Activated B cell treated with CpG ODN at 0.5 μM for 24 hours (primary cell): ENCODE measurements around the gene ZEB2. TPM values are rescaled to one million over a fixed set of nuclear protein-coding genes. Genes with fewer than 3 reads are reported as not detected.
A peak's percentile ranks its signal among the peaks of the same experiment; 100 is the strongest.

Source experiments
- ATAC-seq: fragments of 200-7000 bp; cut with Tn5 transposase; one replicate; pipeline ENCODE4 v1.10.0; 2021; ENCODE audit warnings: low read depth, mild to moderate bottlenecking, moderate library complexity
- CTCF ChIA-PET: fragments of 350-600 bp; sonication (Branson Sonifier 250); formaldehyde crosslinking; loops from one replicate; lab custom pipeline; 2021; ENCODE audit warnings: antibody characterized with exemption; lab: Charles Lee
- POLR2A ChIA-PET: fragments of 350-600 bp; sonication (Branson Sonifier 250); formaldehyde crosslinking; loops from one replicate; lab custom pipeline; 2021; ENCODE audit warnings: antibody characterized with exemption; lab: Charles Lee
- DNase-seq: peaks from one replicate; pipeline ENCODE4 v3.0.0; 2022
- H3K27ac Mint-ChIP-seq: one replicate; pipeline ENCODE4 v1.8.0; 2020; ENCODE audit warnings: mixed read lengths
- H3K27me3 Mint-ChIP-seq: one replicate; pipeline ENCODE4 v1.8.0; 2021; ENCODE audit warnings: mixed read lengths
- H3K36me3 Mint-ChIP-seq: one replicate; pipeline ENCODE4 v1.8.0; 2021; ENCODE audit warnings: low read depth, mixed read lengths
- H3K4me1 Mint-ChIP-seq: one replicate; pipeline ENCODE4 v1.8.0; 2021; ENCODE audit warnings: mixed read lengths
- H3K4me3 Mint-ChIP-seq: one replicate; pipeline ENCODE4 v1.8.0; 2020; ENCODE audit warnings: mild to moderate bottlenecking, mixed read lengths
- H3K9me3 Mint-ChIP-seq: one replicate; pipeline ENCODE4 v1.8.0; 2020; ENCODE audit warnings: mixed read lengths
- CTCF ChIP-seq: fragments of 200-600 bp; IDR thresholded peaks from one replicate; pipeline ENCODE4 v1.8.0; 2022; ENCODE audit warnings: antibody characterized with exemption, mild to moderate bottlenecking
- intact Hi-C: fragments of 100-400 bp; cut with micrococcal nuclease; formaldehyde crosslinking; loops from one replicate; pipeline ENCODE4 v1.15.1; 2024
- total RNA-seq: library from RNA; stranded (reverse); gene quantifications from 2 replicates; pipeline ENCODE4 v1.2.3, GENCODE V29; 2022

ZEB2 gene
- total RNA-seq, 1 donor from 2014 or later, result 200 TPM

- peak overlapping the region; percentile 50 for H3K4me3 Mint-ChIP-seq
- peak; percentile 97 for ATAC-seq
- ChIA-PET CTCF (no interaction called here), POLR2A (interaction anchor here (0.6 to 1.6 kb wide), 5 partner anchors 8 to 144 kb away, joined by 3 to 5 read pairs (median 4); a partner anchor contains a TSS)
- TF ChIP-seq CTCF, result no peak
- intact Hi-C loops, result loop anchor here (1.0 to 5.0 kb wide), 5 partner anchors 25 to 221 kb away; a partner anchor contains a TSS
- peak overlapping the region; percentile 72 for H3K27ac Mint-ChIP-seq
- no peaks in the 10 kb centered on the region for H3K27me3 Mint-ChIP-seq
- no peaks in the 10 kb centered on the region for H3K9me3 Mint-ChIP-seq
- DNase-seq, result no peak
- peaks cover 44% of the 10 kb centered on the region for H3K4me1 Mint-ChIP-seq
- H3K36me3 Mint-ChIP-seq, result peaks cover 17% of the 10 kb centered on the region
Observed at GRCh38 chr2:144382849-144383248, 137.1 kb downstream of the ZEB2 start.

- ATAC-seq, result no peak
- POLR2A ChIA-PET, result no interaction called here
- CTCF ChIA-PET, result no interaction called here
- Mint-ChIP-seq H3K27ac (peak overlapping the region; percentile 42), H3K9me3 (no peaks in the 10 kb centered on the region), H3K4me1 (peaks cover 48% of the 10 kb centered on the region), H3K27me3 (peaks cover 2% of the 10 kb centered on the region), H3K4me3 (no peak overlapping the region), H3K36me3 (peaks cover 12% of the 10 kb centered on the region)
- no peak for TF ChIP-seq CTCF
- DNase-seq, result no peak
- intact Hi-C loops, result loop anchor here (2.0 to 5.0 kb wide), 3 partner anchors 135 to 219 kb away; no protein-coding TSS in a partner anchor
Observed at GRCh38 chr2:144381716-144382115, 138.2 kb downstream of the ZEB2 start.

GRCh38 chr2:144379851-144380311, 140.0 kb downstream of the ZEB2 start:
- DNase-seq, result no peak
- H3K36me3 Mint-ChIP-seq, result no peaks in the 10 kb centered on the region
- ATAC-seq, result no peak
- peaks cover 2% of the 10 kb centered on the region for H3K27me3 Mint-ChIP-seq
- ChIA-PET POLR2A (no interaction called here), CTCF (no interaction called here)
- no peak for TF ChIP-seq CTCF
- H3K4me3 Mint-ChIP-seq, result peak overlapping the region; percentile 59
- intact Hi-C loops, result loop anchor here (5.0 kb wide), 2 partner anchors 138 to 218 kb away; no protein-coding TSS in a partner anchor
- peaks cover 54% of the 10 kb centered on the region for H3K4me1 Mint-ChIP-seq
- no peaks in the 10 kb centered on the region for H3K9me3 Mint-ChIP-seq
- peak overlapping the region; percentile 31 for H3K27ac Mint-ChIP-seq

- no peak for DNase-seq
- peaks cover 2% of the 10 kb centered on the region for H3K27me3 Mint-ChIP-seq
- H3K4me1 Mint-ChIP-seq, result peaks cover 61% of the 10 kb centered on the region
- no peaks in the 10 kb centered on the region for H3K36me3 Mint-ChIP-seq
- ATAC-seq, result no peak
- intact Hi-C loops, result no loop called here
- H3K27ac Mint-ChIP-seq, result no peak overlapping the region
- H3K9me3 Mint-ChIP-seq, result no peaks in the 10 kb centered on the region
- ChIA-PET POLR2A (no interaction called here), CTCF (no interaction called here)
- no peak for TF ChIP-seq CTCF
- no peak overlapping the region for H3K4me3 Mint-ChIP-seq
Observed at GRCh38 chr2:144378551-144378950, 141.4 kb downstream of the ZEB2 start.

- CTCF ChIA-PET, result no interaction called here
- TF ChIP-seq CTCF, result no peak
- Mint-ChIP-seq H3K4me3 (no peak overlapping the region), H3K9me3 (no peaks in the 10 kb centered on the region), H3K4me1 (peaks cover 62% of the 10 kb centered on the region), H3K27ac (no peak overlapping the region), H3K27me3 (peaks cover 2% of the 10 kb centered on the region), H3K36me3 (no peaks in the 10 kb centered on the region)
- no peak for DNase-seq
- ATAC-seq, result no peak
- POLR2A ChIA-PET, result no interaction called here
- intact Hi-C loops, result no loop called here
Observed at GRCh38 chr2:144377914-144378313, 142.0 kb downstream of the ZEB2 start.
